ENCODE data around the gene CLCNKA. TPM values are rescaled to one million over a fixed set of nuclear protein-coding genes. Genes with fewer than 3 reads are reported as not detected.
"Not testable (repeated sequence)": the region's sequence is repeated elsewhere in the genome, so short reads cannot be mapped to it uniquely, and the experiment has no call there.

The CLCNKA gene
- total and polyA plus RNA-seq, 2 of the 8 experiments (the other 6 are each of a cell fraction or from before 2014, with no cell fraction given), result 0.95 to 2.0 TPM

GRCh38 chr1:16001274-16001673 lies 20.6 kb upstream of the CLCNKA start:
- H3K9me3 ChIP-seq (ENCODE audit: insufficient read depth in 2 of 2, low read depth in 1 of 2, low read length in 1 of 2); H3K18ac ChIP-seq (ENCODE audit: extremely low read depth, low read length); DNase-seq (ENCODE audit: low read depth in 1 of 2, low spot score in 2 of 2); H2BK120ac ChIP-seq (replicated peaks; ENCODE audit: low read depth, low read length); H4K20me1 ChIP-seq (replicated peaks in 1 of 2; ENCODE audit: control insufficient read depth in 1 of 2, insufficient read depth in 2 of 2, low read length in 2 of 2); H3K9ac ChIP-seq (replicated peaks in 1 of 4; ENCODE audit: extremely low read depth in 1 of 4, low read depth in 3 of 4, low read length in 3 of 4); H2BK12ac ChIP-seq (ENCODE audit: low read depth, low read length); H3K27me3 ChIP-seq (replicated peaks in 1 of 4; ENCODE audit: control insufficient read depth in 3 of 4, extremely low read depth in 1 of 4, insufficient read depth in 3 of 4, low read length in 3 of 4); H3K79me1 ChIP-seq (ENCODE audit: low read depth, low read length); H2AK5ac ChIP-seq (ENCODE audit: low read depth, low read length); POLR2A ChIA-PET (ENCODE audit: partially characterized antibody); H3K4me3 ChIP-seq (ENCODE audit: extremely low read depth in 1 of 4, insufficient read depth in 2 of 4, low read depth in 3 of 4, low read length in 4 of 4); H3K36me3 ChIP-seq (ENCODE audit: control insufficient read depth in 2 of 4, insufficient read depth in 4 of 4, low read length in 3 of 4); H4K5ac ChIP-seq (ENCODE audit: insufficient read length, low read depth, low read length); H3K23me2 ChIP-seq (ENCODE audit: low read depth, low read length); H3K4me2 ChIP-seq (ENCODE audit: insufficient read depth in 1 of 2, low read depth in 2 of 2, low read length in 2 of 2); H3K4me1 ChIP-seq (replicated peaks in 1 of 4; ENCODE audit: control insufficient read depth in 3 of 4, insufficient read depth in 4 of 4, low read length in 3 of 4); H3K4ac ChIP-seq (replicated peaks; ENCODE audit: insufficient read length, low read depth, low read length); H4K8ac ChIP-seq (ENCODE audit: extremely low read depth, insufficient read depth, low read length); H3K14ac ChIP-seq (ENCODE audit: insufficient read length); H2BK5ac ChIP-seq (ENCODE audit: low read depth, low read length); H4K91ac ChIP-seq (replicated peaks; ENCODE audit: insufficient read length, low read length); H3K79me2 ChIP-seq (ENCODE audit: control insufficient read depth in 1 of 2, insufficient read depth in 2 of 2, low read length in 2 of 2); H3K23ac ChIP-seq (ENCODE audit: insufficient read length); H2AFZ ChIP-seq (ENCODE audit: low read length); H2BK20ac ChIP-seq (ENCODE audit: low read length); H3K56ac ChIP-seq (replicated peaks; ENCODE audit: insufficient read length, low read depth, low read length); FAIRE-seq; H3K27ac ChIP-seq (ENCODE audit: low read depth, low read length); H2BK15ac ChIP-seq (ENCODE audit: low read length): not testable (repeated sequence)
- CTCF ChIA-PET (ENCODE audit: partially characterized antibody), result interaction anchor here (0.7 to 1.2 kb wide), 2 partner anchors 9 to 12 kb away, joined by 3 to 4 read pairs; no protein-coding TSS in a partner anchor
- WGBS, 2 experiments (ENCODE audit: extremely low coverage in 1 of 2, insufficient coverage in 1 of 2, insufficient read length in 1 of 2, insufficient replicate concordance in 2 of 2, low coverage in 1 of 2, low lambda C conversion rate in 2 of 2, missing lambda C conversion rate in 1 of 2), result 84% methylated on average over 10 of the region's 10 CpGs; no CpG with 5 or more reads in 1 of the 2 experiments
